K562 (cell line): Measurements from ENCODE around the gene SAMD10. TPM values are rescaled to one million over a fixed set of nuclear protein-coding genes. Genes with fewer than 3 reads are reported as not detected.
A peak's percentile ranks its signal among the peaks of the same experiment; 100 is the strongest.

ENCODE experiments used
- ATAC-seq: fragments of 200-7000 bp; cut with Tn5 transposase; 3 replicates; pipeline ENCODE4 v1.9.1; 2020; ENCODE audit warnings: moderate library complexity
- BruUV-seq: library from RNA; stranded (reverse); fragments of 400-500 nt; replicated peaks from 2 replicates; lab custom pipeline; 2021; lab: Mats Ljungman, UMichigan
- CTCF ChIA-PET: fragments of 300-600 bp; formaldehyde crosslinking; extraction: SDS; loops from one replicate; lab custom pipeline; 2021; ENCODE audit warnings: low intra/inter-chr PET ratio; lab: Yijun Ruan, JAX
- POLR2A ChIA-PET: fragments of 300-600, 350-650 bp; sonication (Branson Sonifier 250); formaldehyde crosslinking; extraction: SDS; loops from one replicate; lab custom pipeline; 2021; ENCODE audit warnings: antibody characterized with exemption, inconsistent platforms; lab: Yijun Ruan, JAX
- DNase-seq, 4 experiments: peaks; one replicate each; pipeline versions ENCODE4 v3.0.0 to v3.0.0-alpha.2; 2011 to 2018; ENCODE audit warnings: low spot score in 3 of 4, mixed read lengths in 3 of 4; ENCODE audit errors: extremely low read depth in 1 of 4
- FAIRE-seq: peaks from 2 replicates; lab custom pipeline; 2011; peaks lifted over from hg19 to GRCh38; lab: Jason Lieb, UNC
- H2AFZ ChIP-seq: 2 replicates; pipeline ENCODE4 v1.6.0; 2011; ENCODE audit warnings: low read depth, low read length, control low read depth, inconsistent platforms
- H3K27ac ChIP-seq: fragments of 200-600 bp; 3 replicates; pipeline ENCODE4 v1.8.0; 2011; ENCODE audit warnings: low read depth, mild to moderate bottlenecking, control low read depth, inconsistent platforms, low read length, moderate library complexity, mixed read lengths; ENCODE audit errors: extremely low read depth
- H3K27me3 ChIP-seq, 2 experiments: fragments of 300-600 bp in 1 of 2; 2 replicates in 1 of 2; 3 replicates in 1 of 2; pipeline versions ENCODE4 v1.6.0 to v1.8.0; 2011; ENCODE audit warnings: inconsistent platforms in 2 of 2, low read length in 2 of 2, mild to moderate bottlenecking in 1 of 2, mixed read lengths in 1 of 2, moderate library complexity in 1 of 2; ENCODE audit not compliant: control insufficient read depth in 2 of 2, insufficient read depth in 2 of 2
- H3K36me3 ChIP-seq: fragments of 300-600 bp; 3 replicates; pipeline ENCODE4 v1.8.0; 2011; ENCODE audit warnings: mild to moderate bottlenecking, low read length, inconsistent platforms; ENCODE audit not compliant: control insufficient read depth, insufficient read depth
- H3K4me1 ChIP-seq, 2 experiments: fragments of 200-600 bp in 1 of 2; replicated peaks in 1 of 2; 2 replicates in 1 of 2; 3 replicates in 1 of 2; pipeline versions ENCODE4 v1.5.1 to v1.8.0; 2011; ENCODE audit warnings: inconsistent platforms in 2 of 2, low read length in 2 of 2, mild to moderate bottlenecking in 1 of 2, mixed read lengths in 1 of 2, moderate library complexity in 1 of 2; ENCODE audit not compliant: control insufficient read depth in 2 of 2, insufficient read depth in 2 of 2
- H3K4me2 ChIP-seq: 2 replicates; pipeline ENCODE4 v1.6.1; 2011; ENCODE audit warnings: low read length, control low read depth, inconsistent platforms, mixed read lengths; ENCODE audit not compliant: insufficient read depth
- H3K4me3 ChIP-seq: fragments of 200-600 bp; sonication (generic), shearing (Covaris generic); 2 replicates; pipeline ENCODE4 v1.5.1; 2016; ENCODE audit warnings: control low read depth, inconsistent platforms
- H3K79me2 ChIP-seq: fragments of 200-600 bp; 3 replicates; pipeline ENCODE4 v1.8.0; 2011; ENCODE audit warnings: low read length, inconsistent platforms; ENCODE audit not compliant: control insufficient read depth, insufficient read depth
- H3K9ac ChIP-seq, 2 experiments: 2 replicates each; pipeline versions ENCODE4 v1.6.0 to v1.6.1; 2011; ENCODE audit warnings: low read depth in 2 of 2, low read length in 2 of 2, control low read depth in 1 of 2, inconsistent platforms in 1 of 2, mild to moderate bottlenecking in 1 of 2, mixed read lengths in 1 of 2; ENCODE audit not compliant: insufficient read depth in 1 of 2
- H3K9me1 ChIP-seq: one replicate; pipeline ENCODE4 v1.6.0; 2011; ENCODE audit warnings: inconsistent platforms, mild to moderate bottlenecking, low read length, moderate library complexity; ENCODE audit not compliant: control insufficient read depth, insufficient read depth
- H3K9me3 ChIP-seq: replicated peaks from 2 replicates; pipeline ENCODE4 v1.5.1; 2011; ENCODE audit warnings: low read depth, low read length, inconsistent platforms; ENCODE audit not compliant: control insufficient read depth, insufficient read depth
- H4K20me1 ChIP-seq: replicated peaks from 2 replicates; pipeline ENCODE4 v1.6.1; 2011; ENCODE audit warnings: low read length, inconsistent platforms, mixed read lengths; ENCODE audit not compliant: control insufficient read depth, insufficient read depth
- CBX8 ChIP-seq: fragments of 200-600 bp; sonication (generic); IDR thresholded peaks from 2 replicates; pipeline ENCODE4 v1.6.1; 2012; ENCODE audit warnings: borderline replicate concordance, mixed run types, low read depth, mild to moderate bottlenecking, moderate library complexity, mixed read lengths, low read length, control low read depth, inconsistent platforms; ENCODE audit not compliant: poor library complexity, severe bottlenecking; ENCODE audit errors: extremely low read depth
- CEBPG ChIP-seq, 3 experiments: fragments of 200-800 bp in 1 of 3; sonication (Bioruptor generic) in 1 of 3; sonication (generic) in 1 of 3; formaldehyde crosslinking in 1 of 3; IDR thresholded peaks in 2 of 3; conservative IDR thresholded peaks in 1 of 3; 2 replicates each; pipeline versions ENCODE4 v1.6.1 to v1.8.0; 2016 to 2022; ENCODE audit warnings: missing compliant biosample characterization in 2 of 3, missing genetic modification characterization in 2 of 3, mild to moderate bottlenecking in 1 of 3, missing genetic modification reagents in 1 of 3
- CHD7 ChIP-seq: fragments of 200-600 bp; sonication (generic); IDR thresholded peaks from one replicate; pipeline ENCODE4 v1.6.1; 2012; ENCODE audit warnings: mild to moderate bottlenecking, low read depth, low read length, inconsistent platforms
- POLR2G ChIP-seq: fragments of 200-400 bp; formaldehyde crosslinking; IDR thresholded peaks from 2 replicates; pipeline ENCODE4 v1.6.1; 2017; ENCODE audit warnings: low read depth, mild to moderate bottlenecking, antibody characterized with exemption, low read length, moderate library complexity
- RBFOX2 ChIP-seq: fragments of 200-400 bp; formaldehyde crosslinking; IDR thresholded peaks from 2 replicates; pipeline ENCODE4 v1.6.1; 2017; ENCODE audit warnings: low read depth, mild to moderate bottlenecking, low read length, moderate library complexity
- ZNF696 ChIP-seq: fragments of 250-450 bp; sonication (Bioruptor Pico); conservative IDR thresholded peaks from 2 replicates; pipeline ENCODE4 v1.4.0; 2020; ENCODE audit warnings: mild to moderate bottlenecking, moderate library complexity
- WGBS: fragments of 100-300 bp; shearing (Covaris generic); methylation state at CpG from one replicate; pipeline ENCODE4 v1.1.6; 2016; ENCODE audit warnings: low coverage, mixed read lengths; ENCODE audit not compliant: insufficient coverage; ENCODE audit errors: missing lambda C conversion rate; 5-methylcytosine and 5-hydroxymethylcytosine counted together
- in situ Hi-C: fragments of 300-500 bp; cut with MboI; formaldehyde crosslinking; loops from 4 replicates; pipeline ENCODE4 v1.15.0; 2018; ENCODE audit warnings: inconsistent platforms, mixed read lengths
- intact Hi-C: fragments of 100-400 bp; cut with micrococcal nuclease; formaldehyde crosslinking; loops from 2 replicates; pipeline ENCODE4 v1.14.2; 2022
- polyA plus RNA-seq, 8 experiments: library from polyadenylated mRNA; depleted of rRNA in 4 of 8; stranded (reverse) in 5 of 8; unstranded in 3 of 8; fragments of >200 nt; fragmentation: Nextera tagmentation in 2 of 8; fragmentation: Illumina TruSeq in 1 of 8; extraction: Ambion mirVana in 2 of 8; extraction: Trizol in 1 of 8; gene quantifications; 2 replicates each; pipeline versions ENCODE4 v1.2.1 to v1.2.3, GENCODE V29; 2011 to 2014; ENCODE audit warnings: inconsistent platforms in 1 of 8, missing spikeins in 1 of 8
- total RNA-seq, 7 experiments: library from RNA; depleted of rRNA in 6 of 7; stranded (reverse); fragments of >200 nt in 6 of 7; fragmentation: Illumina TruSeq in 2 of 7; extraction: Trizol in 2 of 7; gene quantifications; 2 replicates each; pipeline versions ENCODE4 v1.2.1 to v1.2.3, GENCODE V29; 2011 to 2021; ENCODE audit warnings: low replicate concordance in 1 of 7

SAMD10 gene
- total and polyA plus RNA-seq, 9 of the 15 experiments (the other 6 are each of a cell fraction or from before 2014, with no cell fraction given), result 0.37 to 15.2 (median 4.8) TPM

- in situ Hi-C loops, result no loop called here
- Histone ChIP-seq H2AFZ (no peak overlapping the region), H3K79me2 (no peaks in the 10 kb centered on the region), H3K9me3 (no peaks in the 10 kb centered on the region), H3K4me2 (no peak overlapping the region), H3K27ac (no peak overlapping the region), H3K9ac (no peak overlapping the region), H3K27me3 (no peaks in the 10 kb centered on the region), H3K36me3 (peaks cover 84% of the 10 kb centered on the region; the same call in 2 of the 3 replicates), H3K4me1 (peaks cover 0 to 7% of the 10 kb centered on the region in 2 experiments; a peak in 1 of 5 replicates), H3K4me3 (no peak overlapping the region), H3K9me1 (no peaks in the 10 kb centered on the region), H4K20me1 (peaks cover 3% of the 10 kb centered on the region; the same call in 1 of the 2 replicates)
- FAIRE-seq, result no peak
- ChIA-PET CTCF (no interaction called here), POLR2A (interaction anchor here (0.6 kb wide), 1 partner anchor 167 kb away, joined by 4 read pairs; no protein-coding TSS in a partner anchor)
- BruUV-seq, result no TSS peak
- ATAC-seq, result no peak
- intact Hi-C loops, result no loop called here
- WGBS, result 97% methylated on average over 29 of the region's 36 CpGs
- no peak for TF ChIP-seq CHD7
- no peak for TF ChIP-seq CEBPG (CRISPR knock-in tag; IDR thresholded peaks at IDR 0.05)
- no peak for TF ChIP-seq CEBPG (tag; conservative IDR thresholded peaks at IDR 0.05 in 1 of 2, IDR thresholded peaks at IDR 0.05 in 1 of 2)
- peak; percentile 29; the same call in 1 of the 2 replicates for TF ChIP-seq RBFOX2
- TF ChIP-seq CBX8, result no peak
- no peak for TF ChIP-seq ZNF696 (CRISPR knock-in tag)
- TF ChIP-seq POLR2G, result peak; percentile 43
- no peak for DNase-seq
Measured at GRCh38 chr20:64021124-64021975, 41.9 kb upstream of the SAMD10 start.
